NB4 (cell line): ENCODE results near the gene VPREB3.

Experiments used
- CTCF ChIP-seq: IDR thresholded peaks from one replicate; pipeline ENCODE4 v1.5.1; 2012; ENCODE audit warnings: low read depth, low read length
- MAX ChIP-seq: IDR thresholded peaks from 2 replicates; pipeline ENCODE4 v1.6.1; 2011; ENCODE audit warnings: low read depth, low read length
- MYC ChIP-seq: IDR thresholded peaks from 2 replicates; pipeline ENCODE4 v1.6.1; 2011; ENCODE audit warnings: low read depth, low read length
- POLR2A ChIP-seq: IDR thresholded peaks from 2 replicates; pipeline ENCODE4 v1.6.1; 2011; ENCODE audit warnings: mild to moderate bottlenecking; ENCODE audit not compliant: insufficient read length; ENCODE audit errors: extremely low read depth

GRCh38 chr22:23704062-23704461 lies 50.2 kb downstream of the VPREB3 start:
- no peak for TF ChIP-seq CTCF
- TF ChIP-seq POLR2A = no peak
- TF ChIP-seq MAX = no peak
- no peak for TF ChIP-seq MYC
